Adrenal gland (tissue), 12 donors: Measurements from ENCODE around the gene ADARB2. TPM values are rescaled to one million over a fixed set of nuclear protein-coding genes. Genes with fewer than 3 reads are reported as not detected.

Experiments used
- DNase-seq, 7 donors: peaks; one replicate each; pipeline ENCODE4 v3.0.0-alpha.2; 2019 to 2020
- H3K27ac ChIP-seq, 5 donors: fragments of 200-600 bp; sonication (generic) in 4 of 5; 1 replicate in 3 of 5; 2 replicates in 2 of 5; pipeline versions ENCODE4 v1.5.1 to v1.8.0; 2016 to 2020; ENCODE audit warnings: mild to moderate bottlenecking in 1 of 5
- H3K27me3 ChIP-seq: fragments of 200-600 bp; 2 replicates; pipeline ENCODE4 v1.8.0; 2021
- H3K36me3 ChIP-seq, 2 donors: fragments of 200-600 bp; replicated peaks in 1 of 2; 1 replicate in 1 of 2; 2 replicates in 1 of 2; pipeline versions ENCODE4 v1.5.1 to v1.8.0; 2018 to 2022
- H3K4me1 ChIP-seq, 2 donors: fragments of 200-600 bp; replicated peaks in 1 of 2; 1 replicate in 1 of 2; 2 replicates in 1 of 2; pipeline versions ENCODE4 v1.5.1 to v1.8.0; 2018 to 2021
- H3K4me3 ChIP-seq, 4 donors: fragments of 200-600 bp; sonication (generic) in 3 of 4; one replicate each; pipeline ENCODE4 v1.5.1; 2016 to 2018
- H3K9me3 ChIP-seq, 3 donors: fragments of 200-600 bp; sonication (generic) in 1 of 3; replicated peaks in 1 of 3; 1 replicate in 2 of 3; 2 replicates in 1 of 3; pipeline versions ENCODE4 v1.5.1 to v1.8.0; 2016 to 2021
- POLR2A ChIP-seq, 2 donors: fragments of 450-650 bp; IDR thresholded peaks; one replicate each; pipeline ENCODE4 v1.6.1; 2017; ENCODE audit warnings: antibody characterized with exemption in 2 of 2, mild to moderate bottlenecking in 2 of 2, moderate library complexity in 1 of 2
- WGBS, 4 donors: extraction: QIAGEN DNeasy Blood & Tissue Kit in 2 of 4; methylation state at CpG; one replicate each; pipeline versions ENCODE4 v1.1.5 to v1.1.7; 2013 to 2017; 5-methylcytosine and 5-hydroxymethylcytosine counted together
- intact Hi-C, 2 donors: fragments of 100-400 bp; cut with DNase I; formaldehyde crosslinking; loops; one replicate each; pipeline versions ENCODE4 v1.14.1 to v1.15.0; 2022 to 2023
- polyA plus RNA-seq, 3 donors: library from polyadenylated mRNA; stranded (reverse); fragments of 200-250 nt in 2 of 3; fragments of 350-450 nt in 1 of 3; fragmentation: Illumina TruSeq in 1 of 3; extraction: RNeasy Lipid Tissue Mini Kit (QIAGEN cat#74804) in 1 of 3; gene quantifications; one replicate each; pipeline ENCODE4 v1.2.3, GENCODE V29; 2013 to 2014
- total RNA-seq, 9 donors: library from RNA; depleted of rRNA in 4 of 9; stranded (reverse); fragments of >200 nt in 4 of 9; fragments of 120-200 nt in 1 of 9; fragmentation: NEBNext Ultra II Directional in 1 of 9; extraction: Animal tissue kit (Norgen Biotek cat#: 25700) in 1 of 9; gene quantifications; one replicate each; pipeline versions ENCODE4 v1.1.0 to v1.2.4, GENCODE V29; 2013 to 2023
- TF ChIP-seq, protein P1 (sequence below), 6 experiments: fragments of 450-650 bp in 4 of 6; fragments of 200-600 bp in 2 of 6; sonication (generic) in 1 of 6; IDR thresholded peaks; 1 replicate in 5 of 6; 2 replicates in 1 of 6; pipeline versions ENCODE4 v1.5.1 to v1.8.0; 2016 to 2021; ENCODE audit warnings: antibody characterized with exemption in 6 of 6, mild to moderate bottlenecking in 2 of 6, moderate library complexity in 1 of 6
- donor health status: healthy with polysubstance abuse.
- donor health status: Bipolar disorder and iron deficiency.
- donor health status: DM: yes; HTN: yes; CAD: no.
- donor health status: DM: no; HTN: no; CAD: no.
- donor health status: DM: no; HTN: no; CAD: no.
- donor health status: DM: yes; HTN: yes; CAD: no.

The ADARB2 gene
- total and polyA plus RNA-seq, 12 donors, result 0.14 to 3.1 (median 0.91) TPM

DNA sequence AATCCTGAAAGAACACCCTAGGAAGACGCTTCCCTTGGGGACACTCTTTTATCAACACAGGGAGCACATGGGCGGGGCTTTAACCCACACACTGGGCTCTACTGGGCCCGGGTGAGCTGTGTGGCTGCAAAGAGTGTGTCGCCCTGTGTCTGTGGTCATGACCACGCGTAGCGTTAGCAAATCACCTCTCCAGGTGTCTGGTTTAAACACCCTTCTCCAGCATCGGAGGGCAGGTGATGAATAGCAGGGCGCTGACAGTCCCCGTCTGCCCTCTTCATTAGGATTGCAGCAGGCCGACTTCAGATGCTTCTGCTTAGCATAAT, 127.7 kb downstream of the ADARB2 start:
- Histone ChIP-seq H3K27me3 (no peaks in the 10 kb centered on the region), H3K27ac (no peak overlapping the region), H3K4me1 (no peaks in the 10 kb centered on the region), H3K4me3 (no peak overlapping the region), H3K36me3 (no peaks in the 10 kb centered on the region), H3K9me3 (no peaks in the 10 kb centered on the region)
- TF ChIP-seq, protein P1, sequence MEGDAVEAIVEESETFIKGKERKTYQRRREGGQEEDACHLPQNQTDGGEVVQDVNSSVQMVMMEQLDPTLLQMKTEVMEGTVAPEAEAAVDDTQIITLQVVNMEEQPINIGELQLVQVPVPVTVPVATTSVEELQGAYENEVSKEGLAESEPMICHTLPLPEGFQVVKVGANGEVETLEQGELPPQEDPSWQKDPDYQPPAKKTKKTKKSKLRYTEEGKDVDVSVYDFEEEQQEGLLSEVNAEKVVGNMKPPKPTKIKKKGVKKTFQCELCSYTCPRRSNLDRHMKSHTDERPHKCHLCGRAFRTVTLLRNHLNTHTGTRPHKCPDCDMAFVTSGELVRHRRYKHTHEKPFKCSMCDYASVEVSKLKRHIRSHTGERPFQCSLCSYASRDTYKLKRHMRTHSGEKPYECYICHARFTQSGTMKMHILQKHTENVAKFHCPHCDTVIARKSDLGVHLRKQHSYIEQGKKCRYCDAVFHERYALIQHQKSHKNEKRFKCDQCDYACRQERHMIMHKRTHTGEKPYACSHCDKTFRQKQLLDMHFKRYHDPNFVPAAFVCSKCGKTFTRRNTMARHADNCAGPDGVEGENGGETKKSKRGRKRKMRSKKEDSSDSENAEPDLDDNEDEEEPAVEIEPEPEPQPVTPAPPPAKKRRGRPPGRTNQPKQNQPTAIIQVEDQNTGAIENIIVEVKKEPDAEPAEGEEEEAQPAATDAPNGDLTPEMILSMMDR (IDR thresholded peaks at IDR 0.05), result no peak
- no peak for DNase-seq
- WGBS, 4 donors, result 54 to 67% (median 57%) methylated on average over 8 to 11 of the region's 11 CpGs
- intact Hi-C loops, result no loop called here

DNA sequence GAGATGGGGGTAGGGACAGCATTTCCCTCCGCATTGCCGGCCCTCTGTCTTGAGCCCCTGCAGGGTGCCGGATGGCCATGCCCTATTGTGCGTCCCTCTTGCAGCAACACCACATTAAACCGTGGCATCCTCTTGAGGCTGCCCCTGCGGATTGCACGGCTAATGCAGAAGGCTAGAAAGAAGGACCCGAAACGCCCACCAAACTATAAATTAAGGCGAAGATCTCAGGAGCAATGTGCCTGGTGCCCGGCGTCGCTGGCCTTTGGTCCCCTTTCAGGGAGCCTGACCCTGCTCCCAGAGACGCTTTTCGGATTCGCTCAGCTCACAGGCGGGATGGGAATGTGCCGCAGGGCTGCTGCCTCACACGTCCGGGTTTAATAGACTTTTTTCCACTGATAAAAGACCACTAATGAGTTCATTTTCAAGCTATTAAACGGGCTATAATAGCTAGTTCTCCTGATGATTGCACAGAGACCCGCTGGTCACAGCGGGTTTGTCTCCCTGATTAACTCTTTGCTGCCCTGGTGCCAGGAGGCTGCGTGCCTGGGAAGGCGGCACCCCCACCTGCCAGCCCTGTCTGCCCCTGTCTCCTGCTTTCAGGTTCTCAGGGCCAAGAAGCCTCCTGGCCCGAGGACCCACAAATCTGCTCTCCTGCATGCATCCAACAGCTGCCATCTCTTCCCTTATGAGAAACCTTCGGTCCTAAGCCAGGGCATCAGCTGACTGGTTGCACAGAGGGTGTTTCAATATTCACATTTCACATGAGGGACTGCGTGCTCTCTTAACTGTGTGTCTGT, 128.3 kb downstream of the ADARB2 start:
- intact Hi-C loops, result no loop called here
- H3K27me3 ChIP-seq, result no peaks in the 10 kb centered on the region

DNA sequence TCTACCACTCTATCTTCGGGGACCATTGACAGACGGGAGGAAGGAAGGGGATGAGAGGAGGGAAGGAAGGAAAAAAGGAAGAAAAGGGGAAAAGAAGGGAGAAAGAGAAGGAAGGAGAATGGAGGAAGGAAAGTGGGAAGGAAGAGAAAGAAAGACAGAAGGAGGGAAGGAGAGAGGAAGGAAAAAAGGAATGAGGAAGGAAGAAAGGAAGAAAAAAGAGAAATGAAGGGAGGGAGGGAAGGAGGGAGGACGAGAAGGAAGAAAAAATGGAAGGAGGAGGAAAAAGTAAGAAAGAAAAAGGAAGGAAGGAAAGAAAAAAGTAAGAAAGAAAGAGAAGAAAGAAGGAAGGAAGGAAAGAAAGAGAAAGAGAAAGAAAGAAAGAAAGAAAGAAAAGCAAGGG, 128.9 kb downstream of the ADARB2 start:
- Histone ChIP-seq H3K4me3 (no peak overlapping the region), H3K36me3 (no peaks in the 10 kb centered on the region), H3K4me1 (no peaks in the 10 kb centered on the region), H3K27ac (no peak overlapping the region), H3K27me3 (no peaks in the 10 kb centered on the region), H3K9me3 (no peaks in the 10 kb centered on the region)
- TF ChIP-seq POLR2A (IDR thresholded peaks at IDR 0.05), result no peak
- TF ChIP-seq, protein P1 (IDR thresholded peaks at IDR 0.05), result no peak
- 33 to 46% (median 42%) methylated on average over 3 of the region's 3 CpGs for WGBS, 4 donors
- intact Hi-C loops, result no loop called here
- no peak for DNase-seq

More for the DNA sequence above, 128.3 kb downstream of the ADARB2 start:
- H3K4me1 ChIP-seq, result no peaks in the 10 kb centered on the region
- no peak for TF ChIP-seq POLR2A (IDR thresholded peaks at IDR 0.05)
- TF ChIP-seq, protein P1 (IDR thresholded peaks at IDR 0.05), result no peak
- H3K4me3 ChIP-seq, result no peak overlapping the region
- H3K9me3 ChIP-seq, result no peaks in the 10 kb centered on the region
- WGBS, 4 donors, result 6 to 17% (median 14%) methylated on average over 17 to 28 of the region's 28 CpGs
- H3K27ac ChIP-seq, result no peak overlapping the region
- no peak for DNase-seq
- H3K36me3 ChIP-seq, result no peaks in the 10 kb centered on the region

DNA sequence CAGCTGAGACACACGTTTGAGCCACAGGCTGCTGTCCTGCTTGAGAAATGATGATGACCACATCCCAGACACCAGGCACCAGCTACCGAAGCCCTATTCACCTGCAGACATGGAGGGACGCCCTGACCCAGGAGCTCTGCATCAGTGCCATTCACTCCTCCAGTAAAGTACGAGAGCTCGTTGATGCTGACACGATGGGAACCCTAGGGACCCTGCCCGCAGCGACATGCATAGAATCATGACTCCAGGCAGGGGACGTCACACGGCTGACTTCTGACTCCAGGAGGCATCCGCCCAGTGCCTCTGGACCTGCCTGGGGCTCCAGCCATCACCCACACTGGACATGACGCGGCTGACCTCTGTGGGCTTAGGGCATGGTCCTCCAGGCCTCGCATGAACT, 129.9 kb downstream of the ADARB2 start:
- Histone ChIP-seq H3K36me3 (no peaks in the 10 kb centered on the region), H3K4me1 (no peaks in the 10 kb centered on the region), H3K9me3 (no peaks in the 10 kb centered on the region), H3K27me3 (no peaks in the 10 kb centered on the region), H3K4me3 (no peak overlapping the region), H3K27ac (no peak overlapping the region)
- no peak for DNase-seq
- TF ChIP-seq POLR2A (IDR thresholded peaks at IDR 0.05), result no peak
- TF ChIP-seq, protein P1 (IDR thresholded peaks at IDR 0.05), result no peak
- intact Hi-C loops, result no loop called here
- WGBS, 4 donors, result 77 to 80% (median 79%) methylated on average over 12 to 14 of the region's 14 CpGs
